SJCRH30 (cell line): ENCODE results near the gene BCAT1. TPM values are rescaled to one million over a fixed set of nuclear protein-coding genes. Genes with fewer than 3 reads are reported as not detected.

Source experiments
- DNase-seq, 2 experiments: peaks; one replicate each; pipeline ENCODE4 v3.0.0-alpha.2; 2015 to 2020
- H3K27ac ChIP-seq: fragments of 250-450 bp; sonication (Bioruptor Pico); 2 replicates; pipeline ENCODE4 v1.5.1; 2020; ENCODE audit warnings: mild to moderate bottlenecking, moderate library complexity
- H3K27me3 ChIP-seq: fragments of 250-450 bp; sonication (Bioruptor Pico); 2 replicates; pipeline ENCODE4 v1.5.1; 2020; ENCODE audit warnings: mild to moderate bottlenecking, moderate library complexity
- H3K36me3 ChIP-seq: fragments of 250-450 bp; sonication (Bioruptor Pico); 2 replicates; pipeline ENCODE4 v1.5.1; 2020; ENCODE audit warnings: mild to moderate bottlenecking, moderate library complexity
- H3K4me1 ChIP-seq: fragments of 250-450 bp; sonication (Bioruptor Pico); 2 replicates; pipeline ENCODE4 v1.5.1; 2020; ENCODE audit warnings: mild to moderate bottlenecking, moderate library complexity
- H3K4me3 ChIP-seq: fragments of 250-450 bp; sonication (Bioruptor Pico); 2 replicates; pipeline ENCODE4 v1.5.1; 2020; ENCODE audit warnings: mild to moderate bottlenecking, moderate library complexity
- H3K9me3 ChIP-seq: fragments of 250-450 bp; sonication (Bioruptor Pico); replicated peaks from 2 replicates; pipeline ENCODE4 v1.5.1; 2020; ENCODE audit warnings: mild to moderate bottlenecking, moderate library complexity
- total RNA-seq: library from RNA; depleted of rRNA; stranded (reverse); fragments of >200 nt; shearing (Covaris generic); gene quantifications from 2 replicates; pipeline ENCODE4 v1.2.3, GENCODE V29; 2014; rRNA removed

Gene BCAT1, protein sequence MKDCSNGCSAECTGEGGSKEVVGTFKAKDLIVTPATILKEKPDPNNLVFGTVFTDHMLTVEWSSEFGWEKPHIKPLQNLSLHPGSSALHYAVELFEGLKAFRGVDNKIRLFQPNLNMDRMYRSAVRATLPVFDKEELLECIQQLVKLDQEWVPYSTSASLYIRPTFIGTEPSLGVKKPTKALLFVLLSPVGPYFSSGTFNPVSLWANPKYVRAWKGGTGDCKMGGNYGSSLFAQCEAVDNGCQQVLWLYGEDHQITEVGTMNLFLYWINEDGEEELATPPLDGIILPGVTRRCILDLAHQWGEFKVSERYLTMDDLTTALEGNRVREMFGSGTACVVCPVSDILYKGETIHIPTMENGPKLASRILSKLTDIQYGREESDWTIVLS
- 231 and 239 TPM in 2 replicates for total RNA-seq

DNA sequence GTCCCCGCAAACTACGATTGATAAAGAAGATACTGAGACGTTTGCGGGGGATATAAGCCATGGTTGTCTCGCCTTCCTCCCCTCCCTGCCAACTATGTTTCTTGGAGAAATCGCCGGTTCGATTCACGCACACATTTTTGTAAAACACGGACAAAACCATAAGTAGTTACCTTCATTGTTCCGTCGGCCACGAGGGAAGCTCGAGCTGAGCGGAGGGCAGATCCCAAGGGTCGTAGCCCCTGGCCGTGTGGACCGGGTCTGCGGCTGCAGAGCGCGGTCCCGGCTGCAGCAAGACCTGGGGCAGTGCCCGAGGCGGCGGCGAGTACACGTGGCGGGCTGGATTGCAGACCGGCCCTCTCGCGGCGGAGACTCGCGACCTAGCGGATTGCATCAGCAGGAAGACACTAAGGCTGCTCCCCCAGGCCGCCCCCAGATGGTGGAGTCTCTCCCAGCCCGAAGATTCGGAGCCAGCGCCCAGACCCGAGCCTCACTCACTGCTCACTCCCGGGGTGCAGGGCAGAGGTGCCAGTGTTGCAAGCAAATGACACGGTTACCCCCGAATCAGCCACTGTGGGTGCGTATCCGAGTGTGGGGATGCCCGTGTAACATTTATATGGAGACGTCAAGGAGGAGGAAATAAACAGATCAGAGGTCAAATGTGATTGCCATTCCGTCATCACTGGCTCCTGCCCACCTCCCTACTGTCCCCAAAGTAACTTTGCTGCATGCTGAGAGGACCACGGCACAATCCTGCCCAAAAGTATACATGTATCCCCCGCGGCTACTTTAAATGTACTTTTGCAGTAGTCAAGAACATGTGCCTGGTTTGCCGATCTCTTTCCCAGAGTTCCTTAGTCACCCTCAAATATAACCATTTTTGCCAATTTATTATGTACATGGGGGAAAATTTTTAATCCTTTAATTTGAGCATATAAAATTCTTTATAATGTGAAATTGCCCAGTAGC lies at the start of gene BCAT1:
Gene BCAT1, minus strand, starts transcription at position 345 of the 966 bp plus-strand sequence. Its CDS starts 169 bp downstream, at position 176.
- Histone ChIP-seq H3K27ac (peak within 1 kb of the TSS; percentile 94), H3K36me3 (peaks cover 18% of the 10 kb centered on the region), H3K27me3 (no peaks in the 10 kb centered on the region), H3K4me1 (peaks cover 38% of the 10 kb centered on the region), H3K4me3 (peak within 1 kb of the TSS; percentile 87), H3K9me3 (no peaks in the 10 kb centered on the region)
- peak; percentile 88 to 91 for DNase-seq

DNA sequence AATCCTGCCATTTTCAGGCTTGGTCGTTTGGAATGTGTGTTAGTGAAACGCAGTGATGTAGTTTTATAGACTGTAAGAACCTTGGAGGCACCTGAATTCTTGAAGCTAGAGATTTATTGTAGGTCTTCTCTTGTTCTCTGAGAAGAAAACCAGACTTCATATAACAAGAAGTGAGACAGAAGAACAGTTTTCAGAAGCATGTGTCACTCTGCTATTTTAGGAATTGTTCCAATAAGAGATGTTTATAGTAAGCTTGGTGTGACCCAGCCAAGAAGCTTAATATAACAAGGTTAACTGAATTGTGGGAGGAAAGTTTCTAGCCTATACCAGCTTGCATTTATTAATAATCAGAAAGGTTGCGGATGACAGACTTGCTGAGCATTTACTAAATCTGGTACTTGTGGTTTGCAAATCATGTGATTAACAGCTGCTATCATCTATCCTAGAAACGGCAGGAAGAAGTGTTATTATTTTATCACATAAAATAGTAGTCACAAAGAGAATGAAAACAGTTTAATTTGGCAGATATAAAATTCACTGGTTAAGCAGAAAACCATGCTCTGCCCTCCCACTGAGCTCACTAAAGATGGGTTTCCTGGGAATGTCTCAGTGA lies 49.2 kb upstream of the BCAT1 start:
- Histone ChIP-seq H3K36me3 (no peaks in the 10 kb centered on the region), H3K4me3 (no peak overlapping the region), H3K27me3 (no peaks in the 10 kb centered on the region), H3K9me3 (no peaks in the 10 kb centered on the region), H3K27ac (no peak overlapping the region), H3K4me1 (peaks cover 9% of the 10 kb centered on the region)
- DNase-seq = peak in 1 of 2 experiments; percentile 5

DNA sequence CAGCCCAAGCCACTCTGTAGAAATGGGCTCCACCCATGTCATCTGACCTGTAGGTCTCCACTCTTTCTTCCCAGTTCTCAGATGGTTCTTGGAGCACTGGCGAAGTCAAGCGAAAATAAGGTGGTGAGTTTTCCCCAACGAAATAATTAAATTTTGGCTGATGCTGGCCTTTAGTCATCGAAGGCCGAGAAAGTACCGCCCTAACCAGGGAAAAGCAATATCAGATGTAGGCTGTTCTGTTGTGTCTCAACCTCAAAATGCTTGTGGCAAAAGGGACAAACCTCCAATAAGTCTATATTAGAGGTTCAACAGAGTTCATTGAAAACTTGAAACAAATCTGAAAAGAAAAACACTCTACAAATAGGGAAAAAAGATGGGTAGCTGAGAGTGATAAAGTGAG lies 48.6 kb upstream of the BCAT1 start:
- no peak for DNase-seq
- H3K27me3 ChIP-seq = no peaks in the 10 kb centered on the region
- H3K4me3 ChIP-seq = no peak overlapping the region
- H3K27ac ChIP-seq = no peak overlapping the region
- peaks cover 9% of the 10 kb centered on the region for H3K4me1 ChIP-seq
- no peaks in the 10 kb centered on the region for H3K36me3 ChIP-seq
- no peaks in the 10 kb centered on the region for H3K9me3 ChIP-seq

DNA sequence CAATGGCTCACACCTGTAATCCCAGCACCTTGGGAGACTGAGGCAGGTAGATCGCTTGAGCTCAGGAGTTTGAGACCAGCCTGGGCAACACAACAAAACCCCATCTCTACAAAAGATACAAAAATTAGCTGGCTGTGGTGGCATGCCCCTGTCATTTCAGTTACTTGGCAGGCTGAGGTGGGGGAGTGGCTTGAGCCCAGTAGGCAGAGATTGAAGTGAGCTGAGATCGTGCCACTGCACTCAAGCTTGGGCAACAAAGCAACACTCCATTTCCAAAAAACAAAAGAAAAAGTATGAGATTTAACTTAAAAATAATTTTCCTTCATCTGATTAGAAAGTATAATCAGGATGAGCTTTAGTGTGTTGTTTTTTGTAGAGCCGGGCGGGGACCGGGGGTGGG lies 47.9 kb upstream of the BCAT1 start:
- no peaks in the 10 kb centered on the region for H3K9me3 ChIP-seq
- no peaks in the 10 kb centered on the region for H3K27me3 ChIP-seq
- no peak overlapping the region for H3K27ac ChIP-seq
- no peak for DNase-seq
- H3K4me1 ChIP-seq = peaks cover 9% of the 10 kb centered on the region
- H3K4me3 ChIP-seq = no peak overlapping the region
- H3K36me3 ChIP-seq = no peaks in the 10 kb centered on the region

DNA sequence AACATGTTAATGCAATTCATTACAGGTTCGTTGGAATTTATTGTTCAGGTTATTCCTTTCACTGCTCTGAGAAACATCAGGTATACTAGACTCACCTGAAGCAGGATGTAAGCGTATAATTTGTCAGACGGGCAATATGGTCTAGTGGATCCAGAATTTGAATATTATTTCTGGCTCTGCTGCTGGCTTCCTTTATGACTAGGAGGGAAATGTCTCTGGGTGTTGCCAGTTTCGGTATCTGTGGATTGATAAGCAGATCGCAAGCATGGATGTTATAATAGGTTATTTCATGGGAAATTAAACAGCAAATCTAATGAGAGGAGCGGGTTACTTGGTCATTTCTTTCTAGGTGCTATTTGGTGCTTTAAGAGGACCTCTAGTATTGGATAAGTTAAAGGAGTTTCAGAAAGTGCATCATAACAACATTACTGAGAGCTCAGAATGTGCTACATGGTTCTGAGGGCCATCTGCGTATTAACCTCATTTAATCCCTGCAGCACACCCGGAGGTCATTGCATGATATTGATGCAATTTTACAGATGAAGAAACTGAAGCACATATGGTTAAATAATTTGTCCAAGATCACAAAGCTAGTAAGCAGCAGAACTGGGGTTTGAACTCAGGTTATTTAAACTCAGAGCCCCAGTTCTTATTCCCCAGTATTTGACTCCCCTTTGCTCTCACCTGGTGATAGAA lies 47.3 kb upstream of the BCAT1 start:
- Histone ChIP-seq H3K36me3 (no peaks in the 10 kb centered on the region), H3K4me3 (no peak overlapping the region), H3K9me3 (no peaks in the 10 kb centered on the region), H3K27me3 (no peaks in the 10 kb centered on the region), H3K27ac (no peak overlapping the region), H3K4me1 (peaks cover 9% of the 10 kb centered on the region)
- DNase-seq = no peak

DNA sequence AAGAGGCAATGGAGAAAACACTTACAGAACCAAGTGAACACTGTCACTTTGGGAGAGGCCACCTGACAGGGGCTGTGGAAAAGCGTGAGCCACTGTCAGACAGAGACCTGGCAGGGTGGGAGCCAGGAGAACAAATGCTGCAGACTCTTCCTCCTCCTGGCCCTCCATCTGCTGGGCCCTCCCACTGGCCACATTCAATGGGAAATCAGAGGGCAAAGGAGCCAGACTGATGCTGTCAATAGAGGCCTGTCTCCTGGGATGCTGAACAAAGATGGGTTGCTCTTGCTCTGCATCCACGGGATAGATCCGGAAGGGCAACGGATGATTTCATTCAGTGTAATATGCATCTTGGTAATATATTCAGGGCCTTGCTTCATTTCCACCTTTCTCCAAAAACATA lies 44.9 kb upstream of the BCAT1 start:
- H3K9me3 ChIP-seq = no peaks in the 10 kb centered on the region
- no peak for DNase-seq
- no peak overlapping the region for H3K4me3 ChIP-seq
- no peak overlapping the region for H3K27ac ChIP-seq
- H3K27me3 ChIP-seq = no peaks in the 10 kb centered on the region
- no peaks in the 10 kb centered on the region for H3K36me3 ChIP-seq
- H3K4me1 ChIP-seq = peaks cover 9% of the 10 kb centered on the region

DNA sequence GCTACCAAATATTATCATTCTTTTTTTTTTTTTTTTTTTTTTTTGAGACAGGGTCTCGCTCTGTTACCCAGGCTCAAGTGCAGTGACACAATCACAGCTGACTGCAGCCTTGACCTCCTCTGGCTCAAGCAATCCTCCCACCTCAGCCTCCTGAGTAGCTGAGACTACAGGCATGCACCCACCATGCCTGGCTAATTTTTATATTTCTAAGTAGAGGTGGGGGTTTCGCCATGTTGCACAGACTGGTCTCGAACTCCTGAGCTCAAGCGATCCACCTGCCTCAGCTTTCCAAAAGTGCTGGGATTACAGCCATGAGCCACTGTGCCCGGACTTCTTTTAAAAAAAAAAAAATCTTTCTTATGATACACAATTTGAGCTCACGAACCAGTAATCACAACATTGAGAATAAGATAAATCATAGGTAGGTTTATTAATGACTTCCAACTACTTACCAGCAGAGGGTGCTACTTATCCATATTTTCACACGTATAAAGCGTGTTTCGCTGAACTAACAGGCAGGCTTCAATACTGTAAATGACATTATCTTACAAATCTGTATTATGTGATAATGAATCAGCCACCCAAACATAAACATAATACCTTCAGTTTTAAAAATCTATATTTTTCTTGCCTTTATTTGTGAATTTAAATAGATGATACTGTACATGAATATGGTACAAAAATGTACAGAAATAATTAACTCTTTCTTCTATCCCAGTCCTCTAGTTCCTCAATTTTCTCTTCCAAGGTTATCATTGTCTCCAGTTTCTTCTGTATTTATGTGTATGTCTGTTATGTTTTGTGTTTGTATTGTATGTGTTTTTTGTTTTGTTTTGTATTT lies 42.5 kb upstream of the BCAT1 start:
- H3K4me1 ChIP-seq = no peaks in the 10 kb centered on the region
- no peak overlapping the region for H3K27ac ChIP-seq
- H3K36me3 ChIP-seq = no peaks in the 10 kb centered on the region
- no peaks in the 10 kb centered on the region for H3K27me3 ChIP-seq
- no peaks in the 10 kb centered on the region for H3K9me3 ChIP-seq
- H3K4me3 ChIP-seq = no peak overlapping the region
- DNase-seq = peak in 1 of 2 experiments; percentile 72

DNA sequence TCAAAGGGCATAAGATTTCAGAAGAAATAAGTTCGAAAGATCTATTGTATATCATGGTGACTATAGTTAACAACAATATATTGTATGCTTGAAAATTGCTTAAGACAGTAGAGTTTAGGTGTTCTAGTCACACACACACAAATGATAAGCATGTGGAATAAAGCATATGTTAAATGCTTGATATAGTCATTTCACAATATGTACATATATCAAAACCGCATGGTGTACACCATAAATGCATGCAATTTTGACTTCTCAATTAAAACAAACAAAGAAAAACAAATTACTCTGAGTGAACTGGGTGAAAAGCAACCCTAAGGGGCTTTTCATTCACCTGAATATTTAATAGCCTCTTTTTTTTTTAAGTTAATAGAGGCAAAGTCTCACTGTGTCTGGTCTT lies 40.3 kb upstream of the BCAT1 start:
- H3K4me1 ChIP-seq = no peaks in the 10 kb centered on the region
- no peak overlapping the region for H3K4me3 ChIP-seq
- no peaks in the 10 kb centered on the region for H3K27me3 ChIP-seq
- no peak overlapping the region for H3K27ac ChIP-seq
- H3K36me3 ChIP-seq = no peaks in the 10 kb centered on the region
- DNase-seq = no peak
- no peaks in the 10 kb centered on the region; the same call in 1 of the 2 replicates for H3K9me3 ChIP-seq

DNA sequence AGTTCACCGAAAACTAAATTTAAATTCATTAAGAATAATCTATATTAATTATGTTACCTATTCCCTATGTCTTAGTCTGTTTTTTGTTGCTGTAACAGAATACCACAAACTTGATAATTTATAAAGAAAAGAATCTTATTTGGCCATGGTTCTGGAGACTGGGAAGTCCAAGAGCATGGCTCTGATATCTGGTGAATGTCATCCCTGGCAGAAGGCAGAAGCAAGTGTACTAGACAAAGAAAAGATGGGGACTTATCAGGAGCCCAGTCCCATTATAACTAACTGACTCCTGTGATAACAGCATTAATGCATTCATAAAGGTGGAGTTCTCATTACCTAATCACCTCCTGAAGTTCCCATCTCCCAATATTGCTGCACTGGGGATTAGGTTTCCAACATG lies 33.3 kb upstream of the BCAT1 start:
- Histone ChIP-seq H3K9me3 (no peaks in the 10 kb centered on the region; the same call in 1 of the 2 replicates), H3K36me3 (no peaks in the 10 kb centered on the region), H3K27ac (no peak overlapping the region), H3K4me3 (no peak overlapping the region), H3K27me3 (no peaks in the 10 kb centered on the region), H3K4me1 (no peaks in the 10 kb centered on the region)
- DNase-seq = no peak

DNA sequence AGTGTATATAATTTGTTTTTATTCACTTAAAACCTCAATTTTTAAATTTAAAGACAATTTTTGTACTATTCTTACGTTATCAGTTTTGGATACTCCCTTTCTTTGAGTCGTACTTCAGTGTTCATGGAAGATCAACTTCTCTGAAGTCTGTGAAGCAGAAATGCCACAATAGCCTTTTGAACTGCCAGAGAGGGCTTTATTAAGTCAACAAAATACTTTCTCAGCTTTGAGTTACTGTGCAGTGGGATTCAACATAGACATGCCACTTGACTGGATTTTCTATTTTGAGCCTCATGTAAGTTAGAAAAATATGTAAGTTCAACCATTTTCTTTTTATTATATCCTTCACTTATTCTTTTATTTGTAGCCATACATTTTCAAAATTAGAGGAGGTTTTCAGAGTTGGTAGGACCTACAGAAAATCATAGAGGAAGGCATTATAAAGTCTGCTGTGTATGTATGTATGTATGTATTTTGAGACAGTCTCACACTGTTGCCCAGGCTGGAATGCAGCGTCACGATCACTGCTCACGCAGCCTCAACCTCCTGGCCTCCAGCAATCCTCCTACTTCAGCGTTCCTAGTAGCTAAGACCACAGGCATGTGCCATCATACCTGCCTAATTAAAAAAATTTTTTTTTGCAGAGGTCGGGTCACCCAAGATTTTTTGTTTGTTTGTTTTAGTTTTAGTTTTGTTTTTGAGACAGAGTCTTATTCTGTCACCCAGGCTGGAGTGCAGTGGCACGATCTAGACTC lies 31.3 kb upstream of the BCAT1 start:
- DNase-seq = peak; percentile 12 to 39
- Histone ChIP-seq H3K4me3 (no peak overlapping the region), H3K4me1 (no peaks in the 10 kb centered on the region), H3K27me3 (no peaks in the 10 kb centered on the region), H3K36me3 (no peaks in the 10 kb centered on the region), H3K9me3 (no peaks in the 10 kb centered on the region; the same call in 1 of the 2 replicates), H3K27ac (no peak overlapping the region)

DNA sequence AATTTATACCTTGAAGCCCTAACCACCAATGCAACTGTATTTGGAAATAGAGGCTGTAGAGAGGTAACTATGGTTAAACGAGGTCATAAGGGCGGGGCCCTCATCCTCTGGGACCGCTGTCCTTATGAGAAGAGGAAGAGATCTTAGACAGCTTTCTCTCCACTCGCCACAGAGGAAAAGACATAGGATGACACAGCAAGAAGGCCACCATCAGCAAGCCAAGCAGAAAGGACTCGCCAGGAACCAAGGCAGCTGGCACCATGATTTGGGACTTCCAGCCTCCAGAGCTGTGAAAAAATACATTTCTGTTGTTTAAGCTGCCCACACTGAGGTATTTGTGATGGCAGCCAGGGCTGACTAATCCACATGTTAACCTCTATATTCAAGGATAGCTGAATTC lies 30.4 kb upstream of the BCAT1 start:
- H3K27me3 ChIP-seq = no peaks in the 10 kb centered on the region
- no peak for DNase-seq
- H3K4me1 ChIP-seq = no peaks in the 10 kb centered on the region
- H3K4me3 ChIP-seq = no peak overlapping the region
- H3K9me3 ChIP-seq = no peaks in the 10 kb centered on the region; the same call in 1 of the 2 replicates
- H3K36me3 ChIP-seq = no peaks in the 10 kb centered on the region
- H3K27ac ChIP-seq = no peak overlapping the region

DNA sequence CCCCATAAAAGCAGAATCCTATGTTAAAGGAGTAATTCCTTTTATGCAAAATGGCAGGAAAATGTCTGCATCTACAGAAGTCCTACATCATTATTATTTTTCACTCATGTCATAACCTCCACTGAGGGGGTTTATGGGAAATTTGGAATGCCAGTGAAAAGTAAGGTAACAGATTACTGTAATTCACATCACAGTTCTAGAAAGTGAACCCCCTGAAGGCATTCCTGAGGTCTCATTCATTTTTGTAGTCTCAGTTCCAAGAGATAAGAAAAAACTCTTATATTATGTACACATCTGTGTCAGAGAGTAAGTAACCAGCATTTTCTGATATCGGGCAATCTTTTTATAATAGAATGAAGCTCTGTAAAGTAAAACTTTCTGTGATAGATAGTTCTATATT lies 28.8 kb upstream of the BCAT1 start:
- H3K4me3 ChIP-seq = no peak overlapping the region
- no peaks in the 10 kb centered on the region for H3K9me3 ChIP-seq
- no peaks in the 10 kb centered on the region for H3K4me1 ChIP-seq
- no peaks in the 10 kb centered on the region for H3K36me3 ChIP-seq
- H3K27me3 ChIP-seq = no peaks in the 10 kb centered on the region
- H3K27ac ChIP-seq = no peak overlapping the region
- DNase-seq = no peak

DNA sequence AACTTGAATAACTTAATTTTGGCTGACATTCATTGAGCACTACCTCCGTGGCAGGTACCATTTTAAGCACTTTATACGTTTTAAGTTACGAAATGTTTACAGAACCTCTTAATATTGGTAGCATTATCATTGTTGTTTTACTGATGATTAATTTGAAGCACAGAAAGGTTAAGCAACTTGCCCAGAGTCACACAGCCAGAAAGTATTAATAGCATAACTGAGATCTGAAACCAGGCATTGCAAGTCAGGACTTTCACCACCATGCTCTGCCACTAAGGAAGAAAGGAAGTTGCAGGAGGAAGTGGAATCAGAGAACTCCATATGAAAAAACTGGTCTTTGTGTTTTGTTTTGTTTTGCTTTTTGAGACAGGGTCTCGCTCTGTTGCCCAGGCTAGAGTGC lies 28.2 kb upstream of the BCAT1 start:
- Histone ChIP-seq H3K27ac (no peak overlapping the region), H3K4me1 (no peaks in the 10 kb centered on the region), H3K27me3 (no peaks in the 10 kb centered on the region), H3K9me3 (no peaks in the 10 kb centered on the region), H3K36me3 (no peaks in the 10 kb centered on the region), H3K4me3 (no peak overlapping the region)
- DNase-seq = no peak
